Peyer's patch (tissue), 4 donors: ENCODE measurements around the gene SLC28A1. TPM values are rescaled to one million over a fixed set of nuclear protein-coding genes. Genes with fewer than 3 reads are reported as not detected.
"Not testable (repeated sequence)": the region's sequence is repeated elsewhere in the genome, so short reads cannot be mapped to it uniquely, and the experiment has no call there.

Experiments
- DNase-seq, 3 donors: peaks; one replicate each; pipeline ENCODE4 v3.0.0-alpha.2; 2017 to 2019
- H3K27ac ChIP-seq, 4 donors: fragments of 200-600 bp; sonication (generic); one replicate each; pipeline ENCODE4 v1.5.1; 2016 to 2019
- H3K27me3 ChIP-seq, 2 donors: fragments of 200-600 bp; sonication (generic); one replicate each; pipeline ENCODE4 v1.5.1; 2019
- H3K36me3 ChIP-seq, 3 donors: fragments of 200-600 bp; sonication (generic); one replicate each; pipeline ENCODE4 v1.5.1; 2016 to 2019
- H3K4me1 ChIP-seq, 4 donors: fragments of 200-600 bp; sonication (generic); one replicate each; pipeline ENCODE4 v1.5.1; 2016 to 2019
- H3K4me3 ChIP-seq, 4 donors: fragments of 200-600 bp; sonication (generic); 1 replicate in 3 of 4; 2 replicates in 1 of 4; pipeline ENCODE4 v1.5.1; 2016 to 2019; ENCODE audit warnings: mild to moderate bottlenecking in 1 of 4
- H3K9me3 ChIP-seq, 4 donors: fragments of 200-600 bp; sonication (generic); one replicate each; pipeline ENCODE4 v1.5.1; 2016 to 2019; ENCODE audit warnings: mild to moderate bottlenecking in 1 of 4
- POLR2A ChIP-seq, 2 donors: fragments of 450-650 bp; IDR thresholded peaks; one replicate each; pipeline ENCODE4 v1.5.1; 2017; ENCODE audit warnings: antibody characterized with exemption in 2 of 2, mild to moderate bottlenecking in 2 of 2, moderate library complexity in 2 of 2
- total RNA-seq, 4 donors: library from RNA; depleted of rRNA; stranded (reverse); fragments of >200 nt; gene quantifications; one replicate each; pipeline ENCODE4 v1.1.0, GENCODE V29; 2016
- TF ChIP-seq, protein P1 (sequence below), 6 experiments: fragments of 450-650 bp in 4 of 6; fragments of 200-600 bp in 2 of 6; sonication (generic) in 1 of 6; IDR thresholded peaks; one replicate each; pipeline ENCODE4 v1.5.1; 2017 to 2019; ENCODE audit warnings: antibody characterized with exemption in 6 of 6, mild to moderate bottlenecking in 3 of 6, moderate library complexity in 1 of 6

Gene SLC28A1
- total RNA-seq, 4 donors from 2014 or later, result 4.1 to 111 (median 64.3) TPM

- H3K4me3 ChIP-seq, result peak overlapping the region in 3 of 4 donors; percentile 88 to 91 (median 89)
- H3K9me3 ChIP-seq, result no peaks in the 10 kb centered on the region
- H3K27ac ChIP-seq, result peak overlapping the region in 3 of 4 donors; percentile 89 to 94 (median 92)
- DNase-seq, result no peak
- peaks cover 0 to 41% (median 5%) of the 10 kb centered on the region in 4 donors for H3K4me1 ChIP-seq
- TF ChIP-seq, protein P1, sequence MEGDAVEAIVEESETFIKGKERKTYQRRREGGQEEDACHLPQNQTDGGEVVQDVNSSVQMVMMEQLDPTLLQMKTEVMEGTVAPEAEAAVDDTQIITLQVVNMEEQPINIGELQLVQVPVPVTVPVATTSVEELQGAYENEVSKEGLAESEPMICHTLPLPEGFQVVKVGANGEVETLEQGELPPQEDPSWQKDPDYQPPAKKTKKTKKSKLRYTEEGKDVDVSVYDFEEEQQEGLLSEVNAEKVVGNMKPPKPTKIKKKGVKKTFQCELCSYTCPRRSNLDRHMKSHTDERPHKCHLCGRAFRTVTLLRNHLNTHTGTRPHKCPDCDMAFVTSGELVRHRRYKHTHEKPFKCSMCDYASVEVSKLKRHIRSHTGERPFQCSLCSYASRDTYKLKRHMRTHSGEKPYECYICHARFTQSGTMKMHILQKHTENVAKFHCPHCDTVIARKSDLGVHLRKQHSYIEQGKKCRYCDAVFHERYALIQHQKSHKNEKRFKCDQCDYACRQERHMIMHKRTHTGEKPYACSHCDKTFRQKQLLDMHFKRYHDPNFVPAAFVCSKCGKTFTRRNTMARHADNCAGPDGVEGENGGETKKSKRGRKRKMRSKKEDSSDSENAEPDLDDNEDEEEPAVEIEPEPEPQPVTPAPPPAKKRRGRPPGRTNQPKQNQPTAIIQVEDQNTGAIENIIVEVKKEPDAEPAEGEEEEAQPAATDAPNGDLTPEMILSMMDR (IDR thresholded peaks at IDR 0.05), result no peak
- TF ChIP-seq POLR2A (IDR thresholded peaks at IDR 0.05), result no peak
- no peaks in the 10 kb centered on the region for H3K36me3 ChIP-seq
- no peaks in the 10 kb centered on the region for H3K27me3 ChIP-seq
Observed at GRCh38 chr15:84983294-84983693, 98.8 kb downstream of the SLC28A1 start.

DNA sequence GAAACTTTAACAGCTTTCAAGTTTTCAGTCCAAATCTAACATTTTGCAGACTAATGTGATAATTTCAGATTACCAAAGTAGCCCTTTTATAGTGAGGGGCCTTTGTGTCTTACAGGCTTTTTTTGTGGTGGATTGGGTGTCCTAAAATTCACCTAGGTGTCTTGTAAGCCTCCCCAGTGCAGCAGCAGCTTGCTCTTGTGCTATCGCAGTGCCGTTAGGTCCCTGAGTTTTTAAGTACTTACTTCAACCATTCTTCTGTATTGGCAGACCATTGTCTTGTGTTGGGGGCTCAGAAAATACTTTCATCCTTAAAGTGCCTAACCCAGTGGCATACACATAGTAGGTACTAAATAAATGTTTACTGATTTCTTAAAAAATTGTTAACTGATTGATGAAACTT is 99.2 kb downstream of the SLC28A1 start:
- no peaks in the 10 kb centered on the region for H3K9me3 ChIP-seq
- peaks cover 0 to 41% (median 5%) of the 10 kb centered on the region in 4 donors for H3K4me1 ChIP-seq
- peak overlapping the region in 1 of 4 donors; percentile 94 for H3K27ac ChIP-seq
- no peak for DNase-seq
- no peaks in the 10 kb centered on the region for H3K27me3 ChIP-seq
- peak overlapping the region in 2 of 4 donors; percentile 88 to 89 for H3K4me3 ChIP-seq
- no peaks in the 10 kb centered on the region for H3K36me3 ChIP-seq
- TF ChIP-seq POLR2A (IDR thresholded peaks at IDR 0.05), result no peak
- TF ChIP-seq, protein P1 (IDR thresholded peaks at IDR 0.05), result no peak

- TF ChIP-seq, protein P1 (IDR thresholded peaks at IDR 0.05), result no peak
- TF ChIP-seq POLR2A (IDR thresholded peaks at IDR 0.05), result no peak
- Histone ChIP-seq H3K36me3 (no peaks in the 10 kb centered on the region), H3K4me1 (peaks cover 0 to 35% (median 8%) of the 10 kb centered on the region in 4 donors), H3K4me3 (no peak overlapping the region), H3K27ac (no peak overlapping the region), H3K27me3 (no peaks in the 10 kb centered on the region), H3K9me3 (no peaks in the 10 kb centered on the region)
- no peak for DNase-seq
Observed at GRCh38 chr15:84985158-84985557, 100.7 kb downstream of the SLC28A1 start.

DNA sequence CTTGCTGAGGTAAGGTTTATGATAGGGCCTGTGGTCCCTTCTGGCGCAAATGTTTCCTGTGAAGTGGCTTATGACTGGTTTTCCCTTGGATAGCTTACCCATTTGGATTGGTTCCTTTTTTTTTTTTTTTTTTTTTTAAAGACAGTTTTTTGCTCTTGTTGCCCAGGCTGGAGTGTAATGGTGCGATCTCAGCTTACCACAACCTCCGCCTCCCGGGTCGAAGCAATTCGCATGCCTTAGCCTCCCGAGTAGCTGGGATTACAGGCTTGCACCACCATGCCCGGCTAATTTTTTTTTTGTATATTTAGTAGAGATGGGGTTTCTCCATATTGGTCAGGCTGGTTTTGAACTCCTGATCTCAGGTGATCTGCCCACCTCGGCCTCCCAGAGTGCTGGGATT is 102.9 kb downstream of the SLC28A1 start:
- H3K27ac ChIP-seq, H3K36me3 ChIP-seq, H3K27me3 ChIP-seq, H3K9me3 ChIP-seq, DNase-seq, H3K4me3 ChIP-seq: not testable (repeated sequence)
- H3K4me1 ChIP-seq, result peaks cover 0 to 39% (median 8%) of the 10 kb centered on the region in 4 donors

GRCh38 chr15:84987949-84988624 is 103.6 kb downstream of the SLC28A1 start:
- no peak overlapping the region for H3K4me3 ChIP-seq
- no peak for TF ChIP-seq POLR2A (IDR thresholded peaks at IDR 0.05)
- TF ChIP-seq, protein P1 (IDR thresholded peaks at IDR 0.05), result no peak
- no peaks in the 10 kb centered on the region for H3K36me3 ChIP-seq
- H3K4me1 ChIP-seq, result peaks cover 0 to 47% (median 7%) of the 10 kb centered on the region in 4 donors
- DNase-seq, result no peak
- no peaks in the 10 kb centered on the region for H3K27me3 ChIP-seq
- peak overlapping the region in 2 of 4 donors; percentile 3 to 43 for H3K27ac ChIP-seq
- H3K9me3 ChIP-seq, result no peaks in the 10 kb centered on the region

GRCh38 chr15:84988909-84989644 is 104.6 kb downstream of the SLC28A1 start:
- DNase-seq, result no peak
- no peak for TF ChIP-seq POLR2A (IDR thresholded peaks at IDR 0.05)
- TF ChIP-seq, protein P1 (IDR thresholded peaks at IDR 0.05), result no peak
- Histone ChIP-seq H3K4me3 (no peak overlapping the region), H3K27me3 (no peaks in the 10 kb centered on the region), H3K4me1 (peaks cover 0 to 39% (median 6%) of the 10 kb centered on the region in 4 donors), H3K36me3 (no peaks in the 10 kb centered on the region), H3K27ac (peak overlapping the region in 1 of 4 donors; percentile 43), H3K9me3 (no peaks in the 10 kb centered on the region)
